Endothelial cell of umbilical vein (primary cell): ENCODE data around the gene CD83. TPM values are rescaled to one million over a fixed set of nuclear protein-coding genes. Genes with fewer than 3 reads are reported as not detected.

Source experiments
- BruUV-seq: library from RNA; stranded (reverse); fragments of 400-500 nt; replicated peaks from 2 replicates; lab custom pipeline; 2021; lab: Mats Ljungman, UMichigan
- CTCF ChIA-PET: fragments of 300-600, 350-600 bp; sonication (Branson Sonifier 250); formaldehyde crosslinking; loops from one replicate; lab custom pipeline; 2021; ENCODE audit warnings: antibody characterized with exemption, inconsistent platforms; lab: Charles Lee
- POLR2A ChIA-PET: fragments of 300-600, 350-600 bp; sonication (Branson Sonifier 250); formaldehyde crosslinking; loops from one replicate; lab custom pipeline; 2021; ENCODE audit warnings: antibody characterized with exemption, inconsistent platforms; lab: Charles Lee
- DNase-seq: peaks from one replicate; pipeline ENCODE4 v3.0.0-alpha.2; 2011; ENCODE audit warnings: low read depth, low spot score
- FAIRE-seq: peaks from 2 replicates; lab custom pipeline; 2011; peaks lifted over from hg19 to GRCh38; lab: Jason Lieb, UNC
- H2AFZ ChIP-seq: 2 replicates; pipeline ENCODE4 v1.6.0; 2012; ENCODE audit warnings: low read depth, low read length, control low read depth, inconsistent platforms
- H3K27ac ChIP-seq: 2 replicates; pipeline ENCODE4 v1.5.1; 2011; ENCODE audit warnings: low read depth, mild to moderate bottlenecking, control low read depth, low read length, moderate library complexity; ENCODE audit not compliant: insufficient read depth
- H3K27me3 ChIP-seq, 2 experiments: 2 replicates each; pipeline versions ENCODE4 v1.6.0 to v1.6.1; 2011; ENCODE audit warnings: low read length in 2 of 2, mixed read lengths in 1 of 2; ENCODE audit not compliant: control insufficient read depth in 2 of 2, insufficient read depth in 2 of 2
- H3K36me3 ChIP-seq, 2 experiments: 2 replicates in 1 of 2; 3 replicates in 1 of 2; pipeline ENCODE4 v1.5.1; 2011; ENCODE audit warnings: low read length in 2 of 2, mild to moderate bottlenecking in 1 of 2, moderate library complexity in 1 of 2; ENCODE audit not compliant: control insufficient read depth in 2 of 2, insufficient read depth in 2 of 2; ENCODE audit errors: extremely low read depth in 1 of 2
- H3K4me1 ChIP-seq: 3 replicates; pipeline ENCODE4 v1.5.1; 2011; ENCODE audit warnings: mild to moderate bottlenecking, low read length; ENCODE audit not compliant: control insufficient read depth, insufficient read depth; ENCODE audit errors: extremely low read depth
- H3K4me2 ChIP-seq: 2 replicates; pipeline ENCODE4 v1.6.1; 2011; ENCODE audit warnings: low read length, control low read depth, mixed read lengths; ENCODE audit not compliant: insufficient read depth
- H3K4me3 ChIP-seq, 3 experiments: fragments of 200-600 bp in 1 of 3; sonication (generic), shearing (Covaris generic) in 1 of 3; replicated peaks in 1 of 3; 2 replicates each; pipeline ENCODE4 v1.5.1; 2011 to 2016; ENCODE audit warnings: control low read depth in 3 of 3, low read length in 3 of 3, mild to moderate bottlenecking in 2 of 3, inconsistent platforms in 1 of 3, low read depth in 1 of 3, moderate library complexity in 1 of 3; ENCODE audit not compliant: insufficient read depth in 1 of 3
- H3K79me2 ChIP-seq: 2 replicates; pipeline ENCODE4 v1.6.0; 2012; ENCODE audit warnings: low read length, inconsistent platforms; ENCODE audit not compliant: control insufficient read depth, insufficient read depth
- H3K9ac ChIP-seq: replicated peaks from 2 replicates; pipeline ENCODE3; 2011; ENCODE audit warnings: low read length, control low read depth; ENCODE audit not compliant: insufficient read depth; ENCODE audit errors: extremely low read depth
- H3K9me1 ChIP-seq: replicated peaks from 3 replicates; pipeline ENCODE4 v1.6.0; 2011; ENCODE audit warnings: mild to moderate bottlenecking, low read length; ENCODE audit not compliant: control insufficient read depth, insufficient read depth; ENCODE audit errors: extremely low read depth
- H3K9me3 ChIP-seq: replicated peaks from 2 replicates; pipeline ENCODE4 v1.5.1; 2012; ENCODE audit warnings: low read length, inconsistent platforms; ENCODE audit not compliant: control insufficient read depth, insufficient read depth
- H4K20me1 ChIP-seq: replicated peaks from 2 replicates; pipeline ENCODE3; 2011; ENCODE audit warnings: mild to moderate bottlenecking, low read length; ENCODE audit not compliant: control insufficient read depth, insufficient read depth; ENCODE audit errors: extremely low read depth
- CTCF ChIP-seq, 2 donors: IDR thresholded peaks; 1 replicate in 1 of 2; 2 replicates in 1 of 2; pipeline ENCODE4 v1.5.1; 2011; ENCODE audit warnings: low read length in 2 of 2, mild to moderate bottlenecking in 2 of 2, moderate library complexity in 2 of 2, control low read depth in 1 of 2, inconsistent platforms in 1 of 2, low read depth in 1 of 2; ENCODE audit not compliant: insufficient read depth in 1 of 2; ENCODE audit errors: extremely low read depth in 1 of 2
- EZH2 ChIP-seq: IDR thresholded peaks from 2 replicates; pipeline ENCODE4 v1.6.1; 2012; ENCODE audit warnings: borderline replicate concordance, low read depth, mild to moderate bottlenecking, moderate library complexity, low read length, inconsistent platforms; ENCODE audit not compliant: severe bottlenecking
- FOS ChIP-seq: IDR thresholded peaks from 2 replicates; pipeline ENCODE4 v1.6.1; 2011; ENCODE audit warnings: mild to moderate bottlenecking, low read length, moderate library complexity, borderline replicate concordance; ENCODE audit not compliant: insufficient read depth
- GATA2 ChIP-seq: IDR thresholded peaks from 2 replicates; pipeline ENCODE4 v1.7.0; 2011; ENCODE audit warnings: low read depth, mild to moderate bottlenecking, moderate library complexity, mixed read lengths, low read length; ENCODE audit not compliant: insufficient read length, insufficient read depth
- JUN ChIP-seq: IDR thresholded peaks from 2 replicates; pipeline ENCODE4 v1.6.1; 2011; ENCODE audit warnings: borderline replicate concordance, low read depth; ENCODE audit not compliant: insufficient read length, insufficient read depth
- MYC ChIP-seq: IDR thresholded peaks from one replicate; pipeline ENCODE4 v1.6.1; 2011; ENCODE audit warnings: mild to moderate bottlenecking, low read depth, low read length
- POLR2A ChIP-seq: IDR thresholded peaks from 2 replicates; pipeline ENCODE4 v1.6.1; 2012; ENCODE audit warnings: low read depth, mild to moderate bottlenecking, control low read depth, low read length
- POLR2AphosphoS5 ChIP-seq: IDR thresholded peaks from 2 replicates; pipeline ENCODE4 v1.6.1; 2012; ENCODE audit warnings: low read depth, mild to moderate bottlenecking, control low read depth, low read length, moderate library complexity; ENCODE audit not compliant: insufficient read depth
- dilution Hi-C: fragments of 300-500 bp; cut with MboI; formaldehyde crosslinking; loops from one replicate; pipeline ENCODE4 v1.15.0; 2019; ENCODE audit warnings: low sequenced_read_pairs; ENCODE audit not compliant: extremely low pct_ligation_motif_present
- intact Hi-C: fragments of 100-400 bp; cut with micrococcal nuclease; formaldehyde crosslinking; loops from one replicate; pipeline ENCODE4 v1.10.0; 2022
- polyA plus RNA-seq, 4 experiments: library from polyadenylated mRNA; depleted of rRNA in 3 of 4; stranded (reverse) in 3 of 4; unstranded in 1 of 4; fragments of >200 nt; gene quantifications; 2 replicates each; pipeline versions ENCODE4 v1.2.1 to v1.2.3, GENCODE V29; 2011 to 2012; ENCODE audit warnings: missing spikeins in 1 of 4
- total RNA-seq: library from RNA; stranded (reverse); gene quantifications from 2 replicates; pipeline ENCODE4 v1.2.3, GENCODE V29; 2021
- TF ChIP-seq, protein P1 (sequence below): IDR thresholded peaks from 2 replicates; pipeline ENCODE4 v1.6.1; 2011; ENCODE audit not compliant: insufficient read depth, insufficient read length

Gene CD83
- total and polyA plus RNA-seq, 2 donors (not counting 3 experiments of a cell fraction or from before 2014, with no cell fraction given), result 0.40 to 0.46 TPM

DNA sequence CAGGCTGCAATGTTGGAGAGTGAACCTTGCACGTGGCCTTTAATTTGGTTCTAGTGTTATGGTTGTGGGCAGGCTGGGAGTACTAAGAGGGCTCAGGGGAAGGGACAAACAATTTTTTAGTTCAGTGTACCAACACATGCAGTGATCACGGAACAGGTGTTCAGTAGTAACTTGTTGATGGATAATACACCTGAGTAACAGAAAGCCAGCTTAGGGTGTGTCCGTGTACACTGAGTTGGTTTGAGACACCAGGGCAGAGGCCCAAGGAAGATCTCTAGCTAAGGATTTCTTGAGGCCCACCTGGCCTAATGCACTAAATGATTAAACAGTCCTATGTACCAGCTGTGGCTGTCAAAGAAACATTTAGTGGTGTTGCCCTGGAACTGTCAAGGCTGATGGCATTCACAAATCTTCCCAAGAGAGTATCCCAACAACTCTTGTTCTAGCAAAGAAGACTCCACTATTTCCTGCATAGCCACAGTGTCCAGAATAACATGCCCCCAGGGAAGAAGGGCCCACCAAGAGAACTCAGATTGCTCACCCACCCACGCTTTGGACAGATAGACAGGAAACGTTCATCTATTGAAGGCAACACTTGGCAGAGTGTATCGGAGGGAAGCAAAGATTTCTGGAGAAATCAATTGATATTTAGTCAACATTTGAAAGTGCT lies 60.0 kb downstream of the CD83 start:
- intact Hi-C loops, result no loop called here
- no peak for DNase-seq
- ChIA-PET CTCF (no interaction called here), POLR2A (no interaction called here)
- Histone ChIP-seq H3K4me2 (no peak overlapping the region), H2AFZ (no peak overlapping the region), H3K4me3 (no peak overlapping the region), H4K20me1 (no peaks in the 10 kb centered on the region), H3K4me1 (no peaks in the 10 kb centered on the region), H3K79me2 (no peaks in the 10 kb centered on the region), H3K9me1 (no peaks in the 10 kb centered on the region), H3K27me3 (no peaks in the 10 kb centered on the region), H3K9ac (no peak overlapping the region), H3K9me3 (no peaks in the 10 kb centered on the region), H3K27ac (no peak overlapping the region), H3K36me3 (no peaks in the 10 kb centered on the region)
- FAIRE-seq, result no peak
- dilution Hi-C loops, result no loop called here
- no TSS peak for BruUV-seq
- no peak for TF ChIP-seq JUN
- no peak for TF ChIP-seq POLR2AphosphoS5
- TF ChIP-seq, protein P1, sequence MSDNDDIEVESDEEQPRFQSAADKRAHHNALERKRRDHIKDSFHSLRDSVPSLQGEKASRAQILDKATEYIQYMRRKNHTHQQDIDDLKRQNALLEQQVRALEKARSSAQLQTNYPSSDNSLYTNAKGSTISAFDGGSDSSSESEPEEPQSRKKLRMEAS, result no peak
- no peak for TF ChIP-seq EZH2
- no peak for TF ChIP-seq POLR2A
- no peak for TF ChIP-seq CTCF (IDR thresholded peaks at IDR 0.05; ENCODE audit: extremely low read depth in 1 of 2, insufficient read depth in 1 of 2, low read depth in 1 of 2, low read length in 2 of 2)
- no peak for TF ChIP-seq GATA2
- no peak for TF ChIP-seq FOS
- no peak for TF ChIP-seq MYC
